D341Med (cell line): ENCODE measurements around the gene MAN1C1.

Experiments used
- DNase-seq: peaks from one replicate; pipeline ENCODE4 v3.0.0; 2012; ENCODE audit warnings: low spot score

Gene MAN1C1

DNA sequence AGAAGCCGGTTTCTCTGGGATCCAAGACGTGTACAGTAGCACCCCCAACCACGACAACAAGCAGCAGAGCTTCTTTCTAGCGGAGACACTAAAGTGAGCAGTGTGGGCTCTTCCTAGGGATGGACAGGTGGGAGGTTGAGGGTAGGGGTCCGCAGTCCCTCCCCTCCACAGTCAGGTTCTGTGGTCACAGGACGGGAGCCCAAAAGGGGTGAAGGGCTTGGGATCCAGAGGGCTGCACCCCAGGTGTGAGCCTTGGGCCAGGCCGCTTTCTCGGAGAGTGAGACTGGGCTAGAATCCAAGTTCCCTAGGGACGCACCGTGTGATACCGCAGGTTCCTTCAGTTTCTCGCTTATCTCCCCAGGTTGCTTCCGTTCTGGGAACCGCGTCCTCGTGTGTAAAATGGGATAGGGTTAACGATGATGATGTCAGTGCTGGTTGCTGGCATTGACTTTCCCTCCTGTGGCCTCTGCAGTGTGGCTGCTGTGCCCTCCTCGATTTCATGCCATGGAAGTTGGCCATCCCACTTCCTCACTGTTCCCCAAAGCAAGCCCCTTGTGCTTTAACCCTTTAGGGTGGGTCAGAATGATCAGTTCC is 166.1 kb downstream of the MAN1C1 start:
- DNase-seq: no peak

GRCh38 chr1:25784575-25785051 is 168.0 kb downstream of the MAN1C1 start:
- DNase-seq: no peak

DNA sequence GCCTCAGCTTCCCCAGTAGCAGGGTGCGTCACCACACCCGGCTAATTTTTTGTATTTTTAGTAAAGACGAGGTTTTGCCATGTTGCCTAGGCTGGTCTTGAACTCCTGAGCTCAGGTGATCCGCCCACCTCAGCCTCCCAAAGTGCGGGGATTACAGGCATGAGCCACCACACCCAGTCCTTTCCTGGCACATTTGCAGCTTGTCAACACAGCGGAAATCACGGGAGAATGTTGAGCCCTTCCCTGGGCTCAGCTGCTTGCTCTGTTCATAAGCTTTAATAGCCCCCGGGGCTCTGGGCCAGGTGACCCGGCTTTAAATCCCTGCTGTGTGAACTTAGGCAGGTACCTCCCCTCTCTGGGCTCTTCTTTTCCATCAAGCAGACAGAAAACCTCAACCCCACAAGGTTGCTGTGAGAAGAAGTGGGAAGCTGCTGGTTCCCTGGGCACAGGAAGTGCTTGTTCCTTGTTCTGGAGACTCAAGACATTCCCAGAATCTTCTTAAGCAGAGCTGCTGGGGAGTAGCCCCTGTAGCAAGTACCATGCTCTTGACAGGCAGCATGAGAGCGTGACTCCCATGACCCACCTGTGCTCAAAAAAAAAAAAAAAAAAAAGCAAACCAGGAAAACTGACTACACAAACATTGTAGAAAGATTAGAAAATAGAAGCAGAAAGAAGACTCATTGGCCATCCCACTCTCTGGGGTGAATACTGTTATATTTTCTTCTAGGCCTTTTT is 168.9 kb downstream of the MAN1C1 start:
- no peak for DNase-seq

GRCh38 chr1:25786887-25787759 is 170.5 kb downstream of the MAN1C1 start:
- no peak for DNase-seq

DNA sequence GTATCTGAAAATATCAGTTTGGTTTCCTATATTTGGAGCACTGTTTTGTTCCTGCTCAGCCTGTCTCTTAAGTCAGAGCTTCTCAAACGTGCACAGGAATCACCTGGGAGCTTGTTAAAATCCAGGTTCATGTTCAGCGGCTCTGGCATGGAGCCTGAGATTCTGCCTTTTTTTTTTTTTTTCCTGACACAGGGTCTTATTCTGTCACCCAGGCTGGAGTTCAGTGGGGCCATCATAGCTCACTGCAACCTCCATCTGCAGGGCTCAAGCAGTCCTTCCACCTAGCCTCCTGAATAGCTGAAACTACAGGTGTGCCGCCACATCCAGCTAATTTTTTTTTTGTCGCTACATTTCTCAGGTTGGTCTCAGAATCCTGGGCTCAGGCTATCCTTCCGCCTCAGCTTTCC is 171.2 kb downstream of the MAN1C1 start:
- no peak for DNase-seq

- DNase-seq: no peak
Observed at GRCh38 chr1:25790472-25790871, 173.9 kb downstream of the MAN1C1 start.

GRCh38 chr1:25792115-25792514 is 175.5 kb downstream of the MAN1C1 start:
- no peak for DNase-seq

- DNase-seq: no peak
Observed at GRCh38 chr1:25793585-25794170, 177.1 kb downstream of the MAN1C1 start.

- no peak for DNase-seq
Observed at GRCh38 chr1:25794325-25794724, 177.7 kb downstream of the MAN1C1 start.

DNA sequence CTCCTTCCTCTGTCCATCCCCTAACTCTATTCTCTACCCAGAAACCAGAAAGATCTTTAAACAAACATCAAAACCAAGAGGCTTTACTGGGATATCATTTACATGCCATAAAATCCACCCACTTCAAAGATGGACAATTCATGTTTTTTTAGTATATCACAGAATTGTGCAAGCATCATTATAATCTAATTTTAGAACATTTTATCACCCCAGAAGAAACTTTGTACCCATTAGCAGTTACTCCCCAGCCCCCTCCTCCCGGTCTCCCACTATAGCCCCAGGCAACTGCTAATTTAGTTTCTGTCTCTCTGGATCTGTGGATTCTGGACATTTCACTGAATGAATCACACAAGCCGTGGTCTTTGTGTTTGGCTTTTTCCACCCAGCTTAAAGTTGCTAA is 178.6 kb downstream of the MAN1C1 start:
- DNase-seq: no peak

DNA sequence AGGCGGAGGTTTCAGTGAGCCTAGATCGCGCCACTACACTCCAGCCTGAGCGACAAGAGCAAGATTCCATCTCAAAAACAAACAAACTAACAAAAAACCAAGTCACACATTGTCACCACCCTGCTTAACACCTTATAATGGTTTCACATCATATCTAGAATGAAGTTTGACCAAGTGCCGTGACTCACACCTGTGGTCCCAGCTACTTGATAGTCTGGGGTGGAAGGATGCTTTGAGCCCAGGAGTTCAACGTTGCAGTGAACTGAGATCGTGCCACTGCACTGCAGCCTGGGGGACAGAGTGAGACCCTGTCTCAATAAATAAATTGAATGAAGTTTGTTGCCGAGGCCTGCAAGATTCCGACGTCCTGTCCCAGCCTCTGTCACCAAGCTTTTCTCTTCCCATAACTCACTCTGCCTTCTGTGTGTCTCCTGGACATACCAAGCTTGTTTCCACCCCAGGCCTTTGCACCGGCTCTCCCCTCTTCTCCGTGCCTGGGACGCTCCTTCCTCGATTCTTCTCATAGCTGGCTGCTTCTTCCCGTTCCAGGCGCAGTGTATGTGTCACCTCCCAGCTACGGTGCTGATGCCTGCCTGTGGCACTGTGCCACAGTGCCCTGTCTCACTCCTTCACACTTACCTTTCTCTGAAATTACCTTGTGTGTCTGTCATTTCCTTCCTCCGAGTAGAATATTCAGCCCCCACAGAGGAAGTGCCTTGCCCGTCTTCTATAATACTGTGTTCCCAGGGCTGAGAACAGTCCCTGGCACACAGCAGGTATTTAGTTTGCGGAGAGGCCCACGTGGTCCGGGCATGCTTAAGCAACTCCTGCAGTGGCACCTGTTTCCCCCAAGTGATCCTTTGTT is 179.6 kb downstream of the MAN1C1 start:
- no peak for DNase-seq

DNA sequence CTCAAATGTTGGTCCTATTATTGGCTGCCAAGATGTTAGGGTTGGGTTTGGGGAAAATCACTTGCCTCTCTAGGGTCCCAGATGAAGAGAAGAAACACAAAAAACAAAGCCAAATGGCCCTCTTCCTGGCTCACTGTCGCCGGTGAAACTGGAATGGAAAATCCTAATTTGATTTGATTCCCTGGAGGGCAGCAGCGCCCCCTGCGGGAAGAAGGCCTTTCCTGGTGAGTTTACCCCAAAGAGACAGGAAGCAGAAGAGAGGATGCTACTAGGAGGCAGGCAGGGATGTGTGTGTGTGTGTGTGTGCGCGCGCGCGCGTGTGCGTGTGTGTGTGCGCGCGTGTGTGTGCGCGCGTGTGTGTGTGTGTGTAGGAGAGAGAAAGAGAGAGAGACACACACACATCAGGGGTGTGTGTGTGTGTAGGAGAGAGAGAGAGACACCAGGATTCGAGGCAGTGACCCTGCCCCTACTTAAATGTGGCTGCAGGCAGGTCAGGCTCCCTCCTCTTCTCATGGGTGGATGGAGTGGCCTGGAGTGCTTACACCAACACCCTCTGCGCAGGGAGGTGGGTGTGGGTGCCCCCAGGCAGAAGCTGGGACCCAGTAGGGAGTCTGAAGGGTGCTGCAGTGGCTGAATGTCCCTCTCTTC is 180.3 kb downstream of the MAN1C1 start:
- DNase-seq: peak; percentile 77

- peak; percentile 70 for DNase-seq
Observed at GRCh38 chr1:25797939-25798338, 181.3 kb downstream of the MAN1C1 start.

DNA sequence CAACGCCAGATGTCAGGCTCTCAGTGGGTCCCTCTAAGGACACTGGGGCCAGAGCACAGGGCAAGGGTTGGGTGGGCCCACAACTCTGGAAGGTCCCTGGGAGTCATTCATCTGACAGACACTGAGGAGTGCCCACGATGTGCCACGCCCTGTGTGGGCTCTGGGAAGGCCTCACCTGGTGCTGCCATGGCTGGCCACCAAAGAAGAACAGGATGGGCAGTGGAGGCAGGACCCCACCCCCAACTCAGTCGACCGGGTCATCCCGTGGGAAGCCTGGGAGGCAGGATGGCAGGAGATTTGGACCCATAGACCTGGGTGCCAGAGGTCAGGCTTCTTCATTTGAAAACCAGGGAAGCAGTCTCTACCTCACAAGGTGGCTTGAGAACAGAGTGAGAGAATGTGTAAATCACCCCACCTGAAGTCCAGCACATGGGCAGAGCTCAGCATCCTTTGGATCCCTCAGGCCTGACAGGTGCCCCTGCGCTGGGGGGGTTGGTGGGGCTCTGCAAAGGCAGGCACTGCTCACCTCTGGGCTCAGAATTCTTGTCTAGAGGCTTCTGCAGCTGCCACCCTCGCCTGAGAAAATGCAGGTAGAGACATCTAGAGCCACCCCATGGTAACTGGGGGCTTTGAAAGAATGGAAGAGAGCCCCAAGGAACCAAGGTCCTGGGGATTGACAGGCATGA is 182.2 kb downstream of the MAN1C1 start:
- DNase-seq: no peak

DNA sequence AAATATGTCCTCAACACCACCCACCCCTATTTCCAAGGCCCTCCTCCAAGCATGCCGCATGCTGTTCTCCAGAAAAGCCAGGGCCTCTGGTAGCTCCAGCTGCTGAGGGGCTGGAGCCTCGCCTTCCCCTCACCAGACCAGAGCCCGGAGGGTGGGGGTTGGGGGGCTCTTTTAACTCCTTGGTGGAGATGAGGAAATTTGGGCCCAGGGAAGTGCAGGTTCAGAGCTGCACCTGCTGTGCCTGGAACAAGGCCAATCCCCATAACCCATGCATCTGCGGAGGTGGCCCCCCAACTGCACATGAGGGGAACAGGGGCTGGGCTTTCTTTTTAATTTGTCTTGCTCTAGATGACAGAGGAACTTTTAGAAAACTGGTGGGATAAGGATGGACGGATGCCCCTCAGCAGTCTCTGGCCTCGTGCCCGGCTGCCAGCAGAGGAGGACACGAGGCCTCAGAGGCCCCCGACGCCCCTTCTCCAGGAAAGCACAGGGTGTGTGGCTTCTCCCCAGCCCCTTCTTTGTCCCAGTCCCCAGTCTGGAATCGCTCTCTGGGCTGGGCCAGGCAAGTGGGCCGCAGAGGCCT is 182.9 kb downstream of the MAN1C1 start:
- DNase-seq: no peak

- DNase-seq: peak; percentile 86
Observed at GRCh38 chr1:25799935-25800702, 183.5 kb downstream of the MAN1C1 start, which contains the start of gene SELENON. Gene SELENON (plus strand): TSS chr1:25800193. CDS start chr1:25800231, 38 bp downstream.

DNA sequence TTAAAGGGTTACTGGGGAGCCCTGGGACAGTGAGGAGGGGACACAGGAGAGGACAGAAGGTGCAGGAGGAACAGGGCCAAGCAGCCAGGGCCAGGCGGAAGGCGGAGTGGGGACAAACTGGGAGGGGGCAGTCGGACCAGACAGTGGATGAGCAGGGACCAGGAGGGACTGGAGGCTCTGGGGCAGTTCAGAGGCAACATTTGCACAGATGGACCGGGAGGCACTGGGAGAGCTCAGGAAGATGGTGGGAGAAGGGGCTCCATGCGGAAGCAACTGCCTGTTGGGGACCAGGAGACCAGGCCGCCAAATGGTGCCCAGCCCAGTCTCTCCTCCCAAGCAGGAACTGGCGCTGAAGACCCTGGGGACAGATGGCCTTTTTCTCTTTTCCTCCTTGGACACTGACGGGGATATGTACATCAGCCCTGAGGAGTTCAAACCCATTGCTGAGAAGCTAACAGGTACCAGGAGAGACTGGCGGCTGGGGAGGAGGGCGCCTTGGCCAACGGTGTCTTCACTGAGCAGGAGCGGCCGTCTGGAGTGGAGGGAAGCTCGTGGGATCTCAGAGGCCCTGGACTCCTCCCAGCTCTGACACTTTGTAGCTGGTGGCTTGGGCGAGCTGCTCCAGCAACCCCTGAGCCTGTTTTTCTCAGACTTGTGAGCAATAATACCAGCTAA is 184.2 kb downstream of the MAN1C1 start:
- no peak for DNase-seq

DNA sequence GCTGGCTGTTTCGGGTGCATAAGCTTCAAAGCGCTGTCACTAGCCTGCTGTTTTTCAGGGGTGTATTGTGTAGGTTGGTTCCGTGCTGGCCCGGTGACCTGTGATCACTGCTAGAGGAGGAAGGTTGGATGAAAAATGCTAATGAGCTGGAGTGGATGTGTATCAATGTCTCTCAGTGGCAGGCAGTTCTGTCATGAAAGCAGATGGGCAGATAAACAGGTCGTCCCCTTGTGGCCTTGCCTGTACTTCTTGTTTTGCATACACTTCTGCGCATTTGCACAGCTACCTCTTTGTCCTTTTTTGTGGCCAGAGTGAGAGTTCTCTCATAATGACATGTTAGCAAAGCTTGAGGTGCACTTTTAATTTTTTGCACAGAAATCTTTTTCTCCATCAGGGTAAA is 186.3 kb downstream of the MAN1C1 start:
- DNase-seq: no peak
